Activated naive CD4-positive, alpha-beta T cell treated with anti-CD3 and anti-CD28 coated beads for 36 hours (primary cell): ENCODE measurements around the gene FAT1. TPM values are rescaled to one million over a fixed set of nuclear protein-coding genes. Genes with fewer than 3 reads are reported as not detected.

ENCODE experiments used
- CTCF ChIA-PET: fragments of 350-600 bp; sonication (Branson Sonifier 250); formaldehyde crosslinking; loops from one replicate; lab custom pipeline; 2021; ENCODE audit warnings: antibody characterized with exemption; lab: Charles Lee
- DNase-seq: peaks from one replicate; pipeline ENCODE4 v3.0.0-alpha.2; 2020
- H3K27ac Mint-ChIP-seq: one replicate; pipeline ENCODE4 v1.8.0; 2021; ENCODE audit warnings: mild to moderate bottlenecking, mixed read lengths
- H3K27me3 Mint-ChIP-seq: one replicate; pipeline ENCODE4 v1.8.0; 2021; ENCODE audit warnings: low read depth, mixed read lengths
- H3K36me3 Mint-ChIP-seq: one replicate; pipeline ENCODE4 v1.8.0; 2021; ENCODE audit warnings: low read depth, mixed read lengths
- H3K4me1 Mint-ChIP-seq: one replicate; pipeline ENCODE4 v1.8.0; 2021; ENCODE audit warnings: low read depth, mixed read lengths
- H3K4me3 Mint-ChIP-seq: one replicate; pipeline ENCODE4 v1.8.0; 2021; ENCODE audit warnings: mild to moderate bottlenecking, moderate library complexity, mixed read lengths
- H3K9me3 Mint-ChIP-seq: one replicate; pipeline ENCODE4 v1.8.0; 2021; ENCODE audit warnings: mixed read lengths
- intact Hi-C: fragments of 100-400 bp; cut with micrococcal nuclease; formaldehyde crosslinking; loops from one replicate; pipeline ENCODE4 v1.15.1; 2023
- total RNA-seq, 2 experiments: library from RNA; stranded (reverse); gene quantifications; one replicate each; pipeline ENCODE4 v1.2.3, GENCODE V29; 2021

FAT1 gene
- total RNA-seq, 2 experiments from 2014 or later: 0.02 to 0.43 TPM

DNA sequence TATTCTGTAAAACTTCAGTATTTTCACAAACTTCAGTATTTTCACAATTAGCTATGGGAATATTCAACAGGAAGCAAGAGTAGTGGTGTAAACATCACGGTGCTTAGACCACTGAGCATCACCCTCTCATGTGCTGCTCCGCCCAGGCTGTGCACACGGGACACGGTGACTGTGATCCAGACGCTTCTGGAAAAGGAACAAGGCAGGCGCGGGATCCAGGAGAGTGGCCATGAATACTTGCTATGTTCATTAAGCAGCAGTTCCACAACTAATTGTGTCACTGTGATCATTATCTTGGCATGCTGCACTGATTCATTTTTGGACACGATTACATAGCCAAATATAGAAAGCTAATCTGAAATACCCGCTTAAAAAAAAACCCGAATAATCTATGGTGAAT lies 19.6 kb upstream of the FAT1 start:
- no peak for DNase-seq
- intact Hi-C loops: no loop called here
- H3K4me3 Mint-ChIP-seq: no peak overlapping the region
- H3K4me1 Mint-ChIP-seq: no peaks in the 10 kb centered on the region
- H3K36me3 Mint-ChIP-seq: no peaks in the 10 kb centered on the region
- H3K27ac Mint-ChIP-seq: no peak overlapping the region
- CTCF ChIA-PET: no interaction called here
- no peaks in the 10 kb centered on the region for H3K27me3 Mint-ChIP-seq
- H3K9me3 Mint-ChIP-seq: no peaks in the 10 kb centered on the region

DNA sequence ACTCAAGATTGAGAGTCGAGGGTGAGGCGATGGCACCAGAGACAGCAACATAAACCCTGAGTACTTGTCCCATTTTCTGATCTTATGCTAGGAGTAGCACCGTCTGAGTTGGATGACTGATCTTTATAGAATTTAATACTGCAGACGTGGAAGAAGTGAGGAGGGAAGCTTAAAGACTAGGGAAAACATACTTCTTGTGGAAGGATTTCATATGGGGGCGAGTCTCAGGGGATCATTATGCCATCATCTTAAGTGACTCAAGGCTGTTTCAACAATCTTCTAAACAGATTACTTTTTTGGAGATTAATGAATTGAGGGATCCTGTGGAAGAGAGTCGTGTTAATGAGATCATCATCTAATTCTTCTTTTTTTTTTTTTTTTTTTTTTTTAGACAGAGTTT lies 17.2 kb upstream of the FAT1 start:
- Mint-ChIP-seq H3K27ac (no peak overlapping the region), H3K9me3 (no peaks in the 10 kb centered on the region), H3K4me1 (no peaks in the 10 kb centered on the region), H3K27me3 (peaks cover 2% of the 10 kb centered on the region), H3K4me3 (no peak overlapping the region), H3K36me3 (no peaks in the 10 kb centered on the region)
- intact Hi-C loops: no loop called here
- CTCF ChIA-PET: interaction anchor here (0.6 kb wide), 1 partner anchor 114 kb away, joined by 3 read pairs; no protein-coding TSS in a partner anchor
- DNase-seq: no peak

DNA sequence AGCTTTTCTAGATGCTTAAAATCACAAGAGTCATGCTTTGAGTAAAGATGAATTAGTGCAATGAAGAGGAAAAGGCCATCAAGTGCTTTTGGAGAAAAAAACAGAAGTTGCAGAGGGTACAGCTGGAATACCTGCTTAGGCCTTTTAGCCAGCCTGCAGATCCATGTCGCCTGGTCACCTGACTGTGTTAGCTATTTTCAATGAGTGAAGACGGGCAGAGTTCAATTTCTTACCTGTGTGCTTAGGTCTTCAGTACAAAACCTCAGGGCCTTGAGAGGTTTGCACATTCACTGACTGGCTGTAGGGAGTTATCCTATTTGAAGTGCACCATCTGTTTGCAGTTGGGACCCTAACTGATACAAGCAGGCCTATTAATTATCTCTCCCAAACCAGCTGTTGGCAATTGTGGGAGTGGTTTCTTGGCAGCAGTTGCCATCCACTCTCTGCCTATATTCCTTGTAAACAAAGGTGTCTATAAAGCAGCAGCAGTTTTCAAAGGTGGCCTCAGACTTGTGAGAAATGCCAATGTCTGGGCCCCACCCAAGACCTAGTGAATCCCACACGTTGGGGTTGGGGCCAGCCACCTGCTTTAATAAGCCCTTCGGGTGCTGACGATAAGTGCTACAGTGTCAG lies 16.3 kb upstream of the FAT1 start:
- no peak overlapping the region for H3K27ac Mint-ChIP-seq
- H3K9me3 Mint-ChIP-seq: no peaks in the 10 kb centered on the region
- CTCF ChIA-PET: no interaction called here
- peaks cover 2% of the 10 kb centered on the region for H3K27me3 Mint-ChIP-seq
- no peak for DNase-seq
- H3K36me3 Mint-ChIP-seq: no peaks in the 10 kb centered on the region
- intact Hi-C loops: no loop called here
- H3K4me1 Mint-ChIP-seq: no peaks in the 10 kb centered on the region
- H3K4me3 Mint-ChIP-seq: no peak overlapping the region

DNA sequence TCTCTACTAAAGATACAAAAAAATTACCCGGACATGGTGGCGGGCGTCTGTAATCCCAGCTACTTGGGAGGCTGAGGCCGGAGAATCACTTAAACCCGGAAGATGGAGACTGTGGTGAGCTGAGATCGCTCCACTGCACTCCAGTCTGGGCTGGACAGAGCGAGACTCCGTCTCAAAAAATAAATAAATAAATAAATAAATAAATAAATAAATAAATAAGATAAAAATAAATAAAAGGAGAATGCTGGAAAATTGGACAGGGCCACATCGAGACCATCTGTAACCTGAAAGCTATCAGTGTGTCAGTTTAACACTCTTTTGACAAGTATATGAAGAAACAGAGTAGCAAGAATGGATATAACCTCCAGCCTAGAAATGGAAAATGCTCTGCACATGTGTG lies 15.7 kb upstream of the FAT1 start:
- Mint-ChIP-seq H3K36me3 (no peaks in the 10 kb centered on the region), H3K27me3 (peaks cover 2% of the 10 kb centered on the region), H3K27ac (no peak overlapping the region), H3K9me3 (no peaks in the 10 kb centered on the region), H3K4me3 (no peak overlapping the region), H3K4me1 (no peaks in the 10 kb centered on the region)
- no peak for DNase-seq
- intact Hi-C loops: no loop called here
- CTCF ChIA-PET: no interaction called here

DNA sequence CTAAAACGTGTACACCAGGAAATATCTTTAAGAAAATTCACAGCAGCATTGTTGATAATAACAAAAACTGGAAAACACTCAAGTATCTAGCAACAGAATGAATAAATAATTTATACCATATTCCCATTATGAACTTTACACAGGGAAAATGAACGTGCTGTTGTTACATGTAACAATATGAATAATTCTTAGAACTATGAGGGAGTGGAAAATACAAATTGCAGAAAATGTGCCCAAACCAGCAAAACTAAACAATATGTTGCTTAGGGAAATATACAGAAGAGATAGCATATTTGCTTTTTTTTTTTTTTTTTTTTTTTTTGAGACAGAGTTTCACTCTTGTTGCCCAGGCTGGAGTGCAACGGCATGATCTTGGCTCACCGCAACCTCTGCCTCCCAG lies 14.8 kb upstream of the FAT1 start:
- H3K36me3 Mint-ChIP-seq: no peaks in the 10 kb centered on the region
- CTCF ChIA-PET: no interaction called here
- no peak overlapping the region for H3K4me3 Mint-ChIP-seq
- no peak overlapping the region for H3K27ac Mint-ChIP-seq
- H3K27me3 Mint-ChIP-seq: peaks cover 2% of the 10 kb centered on the region
- no peaks in the 10 kb centered on the region for H3K4me1 Mint-ChIP-seq
- intact Hi-C loops: no loop called here
- H3K9me3 Mint-ChIP-seq: no peaks in the 10 kb centered on the region
- no peak for DNase-seq

DNA sequence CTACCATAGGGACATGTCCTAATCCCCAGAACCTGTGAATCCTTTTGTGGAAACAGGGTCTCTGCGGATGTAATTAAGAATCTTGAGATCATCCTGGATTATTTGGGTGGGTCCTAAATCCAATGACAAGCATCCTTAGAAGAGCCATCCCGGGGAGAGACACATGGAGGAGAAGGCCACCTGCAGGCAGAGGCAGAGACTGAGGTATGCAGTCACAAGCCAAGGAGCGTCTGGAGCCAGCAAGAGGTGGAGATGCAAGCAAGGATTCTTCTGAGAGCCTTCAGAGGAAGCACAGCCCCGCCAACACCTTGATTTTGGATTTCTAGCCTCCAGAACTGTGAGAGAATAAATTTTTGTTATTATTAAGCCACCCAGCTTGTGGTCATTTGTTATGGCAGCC lies 13.8 kb upstream of the FAT1 start:
- no peaks in the 10 kb centered on the region for H3K36me3 Mint-ChIP-seq
- H3K4me1 Mint-ChIP-seq: no peaks in the 10 kb centered on the region
- DNase-seq: no peak
- H3K4me3 Mint-ChIP-seq: no peak overlapping the region
- CTCF ChIA-PET: no interaction called here
- H3K27ac Mint-ChIP-seq: no peak overlapping the region
- no peaks in the 10 kb centered on the region for H3K9me3 Mint-ChIP-seq
- peaks cover 2% of the 10 kb centered on the region for H3K27me3 Mint-ChIP-seq
- intact Hi-C loops: no loop called here

DNA sequence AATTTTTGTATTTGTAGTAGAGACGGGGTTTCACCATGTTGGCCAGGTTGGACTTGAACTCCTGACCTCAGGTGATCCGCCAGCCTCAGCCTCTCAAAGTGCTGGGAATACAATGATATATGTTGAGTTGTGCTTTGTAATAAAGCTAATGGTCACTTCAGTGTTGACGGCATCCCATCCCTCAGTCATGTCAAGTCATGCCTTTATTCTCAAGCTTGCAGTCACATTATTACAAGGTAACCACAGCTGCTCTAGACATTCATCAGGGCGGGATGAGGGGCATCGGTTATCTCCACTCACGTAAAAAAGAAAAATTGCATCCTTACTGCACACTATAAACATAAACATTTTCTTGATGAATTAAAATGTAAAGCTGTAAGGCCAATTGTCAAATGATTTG lies 12.8 kb upstream of the FAT1 start:
- no peak overlapping the region for H3K27ac Mint-ChIP-seq
- no peaks in the 10 kb centered on the region for H3K9me3 Mint-ChIP-seq
- peaks cover 2% of the 10 kb centered on the region for H3K27me3 Mint-ChIP-seq
- no peaks in the 10 kb centered on the region for H3K36me3 Mint-ChIP-seq
- intact Hi-C loops: no loop called here
- H3K4me3 Mint-ChIP-seq: no peak overlapping the region
- H3K4me1 Mint-ChIP-seq: no peaks in the 10 kb centered on the region
- CTCF ChIA-PET: interaction anchor here (0.5 kb wide), 1 partner anchor 9 kb away, joined by 3 read pairs; no protein-coding TSS in a partner anchor
- DNase-seq: no peak

DNA sequence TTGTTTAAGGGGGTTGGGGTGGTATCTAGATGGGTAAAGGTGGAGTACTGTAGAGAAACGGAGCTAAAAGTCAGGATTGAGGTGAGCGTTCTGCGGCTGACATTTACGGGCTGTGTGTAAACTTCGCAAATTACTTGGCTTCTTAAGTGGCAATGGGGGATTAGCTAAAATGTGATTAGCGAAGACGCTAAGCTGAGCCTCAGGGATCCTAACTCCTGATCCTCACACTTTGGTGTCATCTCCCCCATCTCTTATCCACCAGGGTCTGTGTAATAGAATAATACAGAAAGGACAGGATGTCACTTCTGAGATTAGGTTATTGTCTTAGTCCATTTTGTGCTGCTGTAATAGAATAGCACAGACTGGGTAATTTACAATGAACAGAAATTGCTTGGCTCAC lies 10.6 kb upstream of the FAT1 start:
- H3K4me1 Mint-ChIP-seq: no peaks in the 10 kb centered on the region
- H3K36me3 Mint-ChIP-seq: no peaks in the 10 kb centered on the region
- peaks cover 3% of the 10 kb centered on the region for H3K27me3 Mint-ChIP-seq
- no peaks in the 10 kb centered on the region for H3K9me3 Mint-ChIP-seq
- H3K4me3 Mint-ChIP-seq: no peak overlapping the region
- intact Hi-C loops: no loop called here
- H3K27ac Mint-ChIP-seq: no peak overlapping the region
- DNase-seq: no peak
- CTCF ChIA-PET: interaction anchor here (0.6 kb wide), 1 partner anchor 422 kb away, joined by 3 read pairs; no protein-coding TSS in a partner anchor

DNA sequence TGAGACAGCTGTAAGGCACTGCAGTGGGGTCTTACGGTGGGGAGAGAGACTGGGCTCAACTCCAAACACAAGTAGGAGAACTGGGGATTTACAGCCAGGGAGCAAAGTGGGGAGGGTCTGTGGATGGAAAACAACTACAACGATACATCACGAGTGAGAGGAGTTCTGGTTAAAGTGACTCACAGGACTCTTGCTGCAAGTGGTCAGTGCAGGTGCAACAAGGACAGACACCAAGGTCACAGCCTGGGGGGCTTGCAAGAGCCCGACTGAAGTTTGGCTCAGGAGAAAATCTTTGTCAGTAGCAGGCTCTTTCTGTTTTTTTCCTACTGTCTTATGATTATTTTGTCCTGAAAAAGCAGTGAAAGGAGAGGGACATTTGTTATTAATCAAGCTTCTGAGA lies 10.1 kb upstream of the FAT1 start:
- CTCF ChIA-PET: no interaction called here
- intact Hi-C loops: no loop called here
- Mint-ChIP-seq H3K9me3 (no peaks in the 10 kb centered on the region), H3K36me3 (no peaks in the 10 kb centered on the region), H3K27me3 (peaks cover 8% of the 10 kb centered on the region), H3K4me3 (no peak overlapping the region), H3K4me1 (no peaks in the 10 kb centered on the region), H3K27ac (no peak overlapping the region)
- no peak for DNase-seq

DNA sequence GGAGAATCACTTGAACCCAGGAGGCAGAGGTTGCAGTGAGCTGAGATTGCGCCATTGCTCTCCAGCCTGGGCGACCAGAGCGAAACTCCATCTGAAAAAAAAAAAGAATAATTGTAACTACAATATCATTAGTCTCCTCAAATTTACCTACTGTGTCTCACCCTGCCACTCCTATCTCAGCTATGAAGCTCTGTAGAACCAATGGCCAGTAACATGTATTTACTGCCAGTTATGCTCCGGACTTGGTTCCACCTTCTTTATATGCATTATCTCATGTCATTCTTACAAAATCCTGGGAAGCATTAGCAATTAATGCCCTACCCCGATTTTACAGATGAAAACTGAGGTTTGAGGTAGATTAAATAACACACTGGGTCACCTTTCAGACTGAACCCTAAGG lies 7.0 kb upstream of the FAT1 start:
- H3K27me3 Mint-ChIP-seq: peaks cover 30% of the 10 kb centered on the region
- H3K4me3 Mint-ChIP-seq: no peak overlapping the region
- CTCF ChIA-PET: no interaction called here
- DNase-seq: no peak
- no peaks in the 10 kb centered on the region for H3K9me3 Mint-ChIP-seq
- intact Hi-C loops: no loop called here
- H3K27ac Mint-ChIP-seq: no peak overlapping the region
- peaks cover 10% of the 10 kb centered on the region for H3K4me1 Mint-ChIP-seq
- no peaks in the 10 kb centered on the region for H3K36me3 Mint-ChIP-seq

DNA sequence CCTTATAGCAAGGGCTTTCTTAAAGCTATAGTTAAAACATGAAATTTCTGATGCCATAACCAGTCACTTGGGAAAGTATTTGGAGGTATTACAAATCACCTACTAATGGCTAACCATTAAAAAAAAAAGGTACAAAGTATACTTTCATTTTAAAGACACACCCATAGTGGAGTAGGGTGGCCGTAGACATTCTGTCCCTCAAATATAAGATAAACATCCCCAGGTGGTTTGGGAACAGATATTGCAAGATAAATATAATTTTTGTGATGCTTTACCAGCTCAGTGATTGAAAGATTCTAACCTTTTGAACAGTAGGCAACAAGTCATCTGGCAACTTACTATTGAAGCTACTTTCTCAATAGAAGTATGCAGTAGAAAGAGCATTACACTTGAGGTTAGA lies 6.2 kb upstream of the FAT1 start:
- no peak for DNase-seq
- peaks cover 14% of the 10 kb centered on the region for H3K4me1 Mint-ChIP-seq
- intact Hi-C loops: loop anchor here (10.0 kb wide), 1 partner anchor 875 kb away; no protein-coding TSS in a partner anchor
- CTCF ChIA-PET: no interaction called here
- no peaks in the 10 kb centered on the region for H3K9me3 Mint-ChIP-seq
- peaks cover 38% of the 10 kb centered on the region for H3K27me3 Mint-ChIP-seq
- H3K4me3 Mint-ChIP-seq: no peak overlapping the region
- H3K27ac Mint-ChIP-seq: no peak overlapping the region
- H3K36me3 Mint-ChIP-seq: no peaks in the 10 kb centered on the region

DNA sequence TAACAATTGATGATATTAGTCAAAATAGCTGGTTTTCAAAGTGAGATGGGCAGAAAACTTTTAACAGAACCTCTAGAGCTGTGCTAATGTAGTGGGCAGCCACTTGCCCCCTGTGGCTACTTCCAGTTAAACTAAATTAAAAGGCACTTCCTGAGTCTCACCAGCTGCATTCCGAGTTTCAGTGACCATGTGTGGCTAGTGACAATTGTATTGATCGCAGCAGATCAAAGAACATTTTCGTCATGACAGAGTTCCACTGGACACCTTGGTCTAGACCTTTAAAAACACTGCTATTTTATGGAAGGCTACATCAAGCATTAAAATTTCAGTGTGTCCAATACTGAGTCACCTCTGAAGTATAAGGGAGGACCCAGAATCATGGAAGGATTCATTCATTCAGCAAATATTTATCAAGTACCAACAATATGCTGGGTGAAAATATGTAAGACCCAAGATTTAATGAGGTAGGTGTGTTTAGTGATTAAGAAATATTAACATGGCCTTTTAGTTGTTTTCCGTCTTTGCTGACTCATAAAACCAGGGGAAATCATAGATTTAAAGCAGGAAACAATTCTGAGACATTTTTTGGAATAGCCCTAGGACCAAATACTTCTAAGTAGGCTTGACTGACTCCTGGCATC lies 5.1 kb upstream of the FAT1 start:
- H3K36me3 Mint-ChIP-seq: no peaks in the 10 kb centered on the region
- no peaks in the 10 kb centered on the region for H3K9me3 Mint-ChIP-seq
- CTCF ChIA-PET: no interaction called here
- H3K27me3 Mint-ChIP-seq: peaks cover 42% of the 10 kb centered on the region
- peaks cover 16% of the 10 kb centered on the region for H3K4me1 Mint-ChIP-seq
- intact Hi-C loops: loop anchor here (10.0 kb wide), 1 partner anchor 876 kb away; no protein-coding TSS in a partner anchor
- H3K27ac Mint-ChIP-seq: no peak overlapping the region
- no peak for DNase-seq
- no peak overlapping the region for H3K4me3 Mint-ChIP-seq

DNA sequence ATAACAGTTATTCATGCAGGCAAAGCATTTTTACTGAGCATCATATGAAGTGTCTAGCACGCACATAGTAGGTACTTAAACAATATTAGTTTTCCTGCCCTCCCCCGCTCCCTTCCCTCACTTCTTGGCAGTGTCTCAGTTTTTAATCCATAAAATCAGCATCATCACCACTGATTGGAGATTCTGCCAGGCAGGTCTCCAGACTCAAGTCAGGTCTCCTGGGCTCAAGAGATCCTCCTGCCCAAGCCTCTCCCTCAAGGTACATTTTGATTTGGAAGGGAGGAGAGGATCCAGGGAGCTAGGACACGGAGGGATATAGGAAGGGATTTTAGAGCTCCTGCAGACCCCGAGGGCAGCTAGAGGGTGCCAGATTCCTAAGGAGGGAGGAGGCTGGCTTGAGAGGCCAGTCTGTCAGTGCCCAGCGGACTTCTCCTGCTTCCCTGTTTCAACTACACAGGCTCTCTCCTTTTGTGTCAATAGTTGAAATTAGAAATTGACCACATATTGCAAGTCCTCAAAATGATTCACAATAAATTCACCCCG lies 4.4 kb upstream of the FAT1 start:
- intact Hi-C loops: loop anchor here (10.0 kb wide), 1 partner anchor 877 kb away; no protein-coding TSS in a partner anchor
- CTCF ChIA-PET: interaction anchor here (0.7 kb wide), 1 partner anchor 8 kb away, joined by 3 read pairs; no protein-coding TSS in a partner anchor
- peaks cover 16% of the 10 kb centered on the region for H3K4me1 Mint-ChIP-seq
- no peaks in the 10 kb centered on the region for H3K9me3 Mint-ChIP-seq
- no peak for DNase-seq
- H3K27me3 Mint-ChIP-seq: peaks cover 43% of the 10 kb centered on the region
- no peaks in the 10 kb centered on the region for H3K36me3 Mint-ChIP-seq
- H3K27ac Mint-ChIP-seq: no peak overlapping the region
- no peak overlapping the region for H3K4me3 Mint-ChIP-seq
